HepG2 (cell line): ENCODE results near the gene NDUFS2. TPM values are rescaled to one million over a fixed set of nuclear protein-coding genes. Genes with fewer than 3 reads are reported as not detected.

ENCODE experiments used
- FOXA3 ChIP-seq: IDR thresholded peaks from 2 replicates; pipeline ENCODE4 v1.6.1; 2016; ENCODE audit warnings: missing genetic modification reagents, missing compliant biosample characterization
- GFI1 ChIP-seq: sonication (generic); formaldehyde crosslinking; IDR thresholded peaks from 2 replicates; pipeline ENCODE4 v1.5.0; 2020; ENCODE audit warnings: missing genetic modification reagents, mild to moderate bottlenecking, borderline replicate concordance
- KLF11 ChIP-seq: IDR thresholded peaks from 2 replicates; pipeline ENCODE4 v1.6.1; 2016; ENCODE audit warnings: missing compliant biosample characterization
- MED1 ChIP-seq: sonication (generic); formaldehyde crosslinking; IDR thresholded peaks from 2 replicates; pipeline ENCODE4 v1.4.0; 2020; ENCODE audit warnings: missing genetic modification reagents
- PRDM10 ChIP-seq: sonication (generic); formaldehyde crosslinking; IDR thresholded peaks from 2 replicates; pipeline ENCODE4 v1.4.0; 2020; ENCODE audit warnings: low read depth, missing genetic modification reagents
- YEATS4 ChIP-seq: sonication (generic); formaldehyde crosslinking; IDR thresholded peaks from 2 replicates; pipeline ENCODE4 v1.4.0; 2020; ENCODE audit warnings: missing genetic modification reagents, borderline replicate concordance
- ZMYM2 ChIP-seq: sonication (generic); formaldehyde crosslinking; IDR thresholded peaks from 2 replicates; pipeline ENCODE4 v1.8.0; 2022; ENCODE audit warnings: mild to moderate bottlenecking, missing genetic modification reagents
- ZNF414 ChIP-seq: sonication (generic); formaldehyde crosslinking; IDR thresholded peaks from 2 replicates; pipeline ENCODE4 v1.5.0; 2020; ENCODE audit warnings: missing genetic modification reagents
- polyA plus RNA-seq, 8 experiments: library from polyadenylated mRNA; depleted of rRNA in 3 of 8; stranded (reverse) in 7 of 8; unstranded in 1 of 8; fragments of >200 nt; fragmentation: Illumina TruSeq in 4 of 8; extraction: Trizol in 4 of 8; gene quantifications; 2 replicates each; pipeline versions ENCODE4 v1.2.1 to v1.2.3, GENCODE V29; 2011 to 2016; ENCODE audit warnings: low read depth in 4 of 8, missing spikeins in 1 of 8, mixed read lengths in 1 of 8; ENCODE audit not compliant: insufficient read depth in 1 of 8
- total RNA-seq, 5 experiments: library from RNA; depleted of rRNA; stranded (reverse); fragments of >200 nt; fragmentation: Illumina TruSeq; extraction: Trizol; gene quantifications; 2 replicates each; pipeline ENCODE4 v1.2.3, GENCODE V29; 2016; ENCODE audit warnings: low read depth in 1 of 5
- TF ChIP-seq, protein P1 (sequence below): sonication (generic); formaldehyde crosslinking; IDR thresholded peaks from 2 replicates; pipeline ENCODE4 v1.4.0; 2020; ENCODE audit warnings: missing genetic modification reagents
- TF ChIP-seq, protein P2 (sequence below): IDR thresholded peaks from 2 replicates; pipeline ENCODE4 v1.6.1; 2016; ENCODE audit warnings: missing genetic modification reagents, missing compliant biosample characterization

Gene NDUFS2
- total and polyA plus RNA-seq, 2 of the 13 experiments (the other 11 are each of a cell fraction or from before 2014, with no cell fraction given), result 89.9 to 118 TPM

GRCh38 chr1:161209790-161210409 lies 7.7 kb downstream of the NDUFS2 start (continued):
- TF ChIP-seq, protein P1, sequence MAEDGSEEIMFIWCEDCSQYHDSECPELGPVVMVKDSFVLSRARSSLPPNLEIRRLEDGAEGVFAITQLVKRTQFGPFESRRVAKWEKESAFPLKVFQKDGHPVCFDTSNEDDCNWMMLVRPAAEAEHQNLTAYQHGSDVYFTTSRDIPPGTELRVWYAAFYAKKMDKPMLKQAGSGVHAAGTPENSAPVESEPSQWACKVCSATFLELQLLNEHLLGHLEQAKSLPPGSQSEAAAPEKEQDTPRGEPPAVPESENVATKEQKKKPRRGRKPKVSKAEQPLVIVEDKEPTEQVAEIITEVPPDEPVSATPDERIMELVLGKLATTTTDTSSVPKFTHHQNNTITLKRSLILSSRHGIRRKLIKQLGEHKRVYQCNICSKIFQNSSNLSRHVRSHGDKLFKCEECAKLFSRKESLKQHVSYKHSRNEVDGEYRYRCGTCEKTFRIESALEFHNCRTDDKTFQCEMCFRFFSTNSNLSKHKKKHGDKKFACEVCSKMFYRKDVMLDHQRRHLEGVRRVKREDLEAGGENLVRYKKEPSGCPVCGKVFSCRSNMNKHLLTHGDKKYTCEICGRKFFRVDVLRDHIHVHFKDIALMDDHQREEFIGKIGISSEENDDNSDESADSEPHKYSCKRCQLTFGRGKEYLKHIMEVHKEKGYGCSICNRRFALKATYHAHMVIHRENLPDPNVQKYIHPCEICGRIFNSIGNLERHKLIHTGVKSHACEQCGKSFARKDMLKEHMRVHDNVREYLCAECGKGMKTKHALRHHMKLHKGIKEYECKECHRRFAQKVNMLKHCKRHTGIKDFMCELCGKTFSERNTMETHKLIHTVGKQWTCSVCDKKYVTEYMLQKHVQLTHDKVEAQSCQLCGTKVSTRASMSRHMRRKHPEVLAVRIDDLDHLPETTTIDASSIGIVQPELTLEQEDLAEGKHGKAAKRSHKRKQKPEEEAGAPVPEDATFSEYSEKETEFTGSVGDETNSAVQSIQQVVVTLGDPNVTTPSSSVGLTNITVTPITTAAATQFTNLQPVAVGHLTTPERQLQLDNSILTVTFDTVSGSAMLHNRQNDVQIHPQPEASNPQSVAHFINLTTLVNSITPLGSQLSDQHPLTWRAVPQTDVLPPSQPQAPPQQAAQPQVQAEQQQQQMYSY (CRISPR knock-in tag), result no peak
- TF ChIP-seq FOXA3 (peak; percentile 31; the same call in 1 of the 2 replicates), PRDM10 (CRISPR knock-in tag) (0 out of 2 replicates have a peak, but pooled peaks have one; percentile 36), ZNF414 (CRISPR knock-in tag) (0 out of 2 replicates have a peak, but pooled peaks have one; percentile 25), GFI1 (no peak), YEATS4 (CRISPR knock-in tag) (no peak), MED1 (CRISPR knock-in tag) (0 out of 2 replicates have a peak, but pooled peaks have one; percentile 10), ZMYM2 (CRISPR knock-in tag) (no peak), KLF11 (CRISPR knock-in tag) (0 out of 2 replicates have a peak, but pooled peaks have one; percentile 21)
- TF ChIP-seq, protein P2, sequence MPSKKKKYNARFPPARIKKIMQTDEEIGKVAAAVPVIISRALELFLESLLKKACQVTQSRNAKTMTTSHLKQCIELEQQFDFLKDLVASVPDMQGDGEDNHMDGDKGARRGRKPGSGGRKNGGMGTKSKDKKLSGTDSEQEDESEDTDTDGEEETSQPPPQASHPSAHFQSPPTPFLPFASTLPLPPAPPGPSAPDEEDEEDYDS (CRISPR knock-in tag), result 0 out of 2 replicates have a peak, but pooled peaks have one; percentile 24
